Left ventricle myocardium superior (tissue), 1 donor: Measurements from ENCODE around the gene RAB27A. TPM values are rescaled to one million over a fixed set of nuclear protein-coding genes. Genes with fewer than 3 reads are reported as not detected.
A peak's percentile ranks its signal among the peaks of the same experiment; 100 is the strongest.
"Not testable (repeated sequence)": the region's sequence is repeated elsewhere in the genome, so short reads cannot be mapped to it uniquely, and the experiment has no call there.

Source experiments
- ATAC-seq: fragments of 200-7000 bp; cut with Tn5 transposase; one replicate; pipeline ENCODE4 v1.9.1; 2020; ENCODE audit warnings: mild to moderate bottlenecking, moderate library complexity
- DNase-seq: peaks from one replicate; pipeline ENCODE4 v3.0.0-alpha.2; 2020
- intact Hi-C: fragments of 100-400 bp; cut with micrococcal nuclease; formaldehyde crosslinking; loops from one replicate; pipeline ENCODE4 v1.11.0; 2022
- total RNA-seq: library from RNA; stranded (reverse); fragmentation: NEBNext Ultra II Directional; extraction: Animal tissue kit (Norgen Biotek cat#: 25700); gene quantifications from one replicate; pipeline ENCODE4 v1.2.1, GENCODE V29; 2021
- donor health status: DM: no; HTN: yes; CAD: no; lungs with severe emphysema.

The RAB27A gene
- total RNA-seq, 1 donor from 2014 or later: 5.7 TPM

GRCh38 chr15:55255714-55256113, 33.9 kb downstream of the RAB27A start:
- ATAC-seq: peak; percentile 38
- intact Hi-C loops: no loop called here

GRCh38 chr15:55254916-55255679, 34.5 kb downstream of the RAB27A start:
- intact Hi-C loops: no loop called here
- no peak for ATAC-seq
- no peak for DNase-seq

More at GRCh38 chr15:55255714-55256113, 33.9 kb downstream of the RAB27A start:
- DNase-seq: no peak

GRCh38 chr15:55253580-55253979, 36.0 kb downstream of the RAB27A start:
- intact Hi-C loops: no loop called here
- ATAC-seq: no peak
- no peak for DNase-seq

GRCh38 chr15:55252201-55252600, 37.4 kb downstream of the RAB27A start:
- intact Hi-C loops: not testable (repeated sequence)

GRCh38 chr15:55250941-55251340, 38.7 kb downstream of the RAB27A start:
- DNase-seq (no peak), ATAC-seq (no peak)
- intact Hi-C loops: no loop called here

More at GRCh38 chr15:55252201-55252600, 37.4 kb downstream of the RAB27A start:
- ATAC-seq, DNase-seq: not testable (repeated sequence)

GRCh38 chr15:55250392-55250791, 39.2 kb downstream of the RAB27A start:
- intact Hi-C loops: no loop called here
- DNase-seq: no peak
- ATAC-seq: peak; percentile 65

- DNase-seq, intact Hi-C loops, ATAC-seq: not testable (repeated sequence)
Measured at GRCh38 chr15:55249885-55250284, 39.7 kb downstream of the RAB27A start.

GRCh38 chr15:55248895-55249294, 40.7 kb downstream of the RAB27A start:
- ATAC-seq: no peak
- no peak for DNase-seq
- intact Hi-C loops: no loop called here

GRCh38 chr15:55247766-55248427, 41.7 kb downstream of the RAB27A start:
- DNase-seq: peak; percentile 31
- intact Hi-C loops: no loop called here

GRCh38 chr15:55247311-55247710, 42.3 kb downstream of the RAB27A start:
- DNase-seq: no peak
- no peak for ATAC-seq
- intact Hi-C loops: no loop called here

More at GRCh38 chr15:55247766-55248427, 41.7 kb downstream of the RAB27A start:
- ATAC-seq: no peak

- intact Hi-C loops: no loop called here
- DNase-seq: no peak
- ATAC-seq: no peak
Measured at GRCh38 chr15:55246567-55246966, 43.0 kb downstream of the RAB27A start.

GRCh38 chr15:55245059-55245458, 44.6 kb downstream of the RAB27A start:
- no peak for DNase-seq
- no peak for ATAC-seq
- intact Hi-C loops: no loop called here

GRCh38 chr15:55241891-55242290, 47.7 kb downstream of the RAB27A start:
- ATAC-seq: no peak
- intact Hi-C loops: no loop called here
- no peak for DNase-seq

- ATAC-seq (no peak), DNase-seq (no peak)
- intact Hi-C loops: no loop called here
Measured at GRCh38 chr15:55241186-55241585, 48.4 kb downstream of the RAB27A start.

GRCh38 chr15:55240125-55240760, 49.4 kb downstream of the RAB27A start:
- intact Hi-C loops: no loop called here
- ATAC-seq (no peak), DNase-seq (no peak)

- DNase-seq: no peak
- intact Hi-C loops: no loop called here
- ATAC-seq: no peak
Measured at GRCh38 chr15:55239440-55240124, 50.0 kb downstream of the RAB27A start.

- no peak for DNase-seq
- intact Hi-C loops: no loop called here
Measured at GRCh38 chr15:55238877-55239276, 50.7 kb downstream of the RAB27A start.

GRCh38 chr15:55237219-55238130, 52.1 kb downstream of the RAB27A start:
- ATAC-seq (no peak), DNase-seq (no peak)
- intact Hi-C loops: no loop called here

More at GRCh38 chr15:55238877-55239276, 50.7 kb downstream of the RAB27A start:
- no peak for ATAC-seq
